HCT116 (cell line): ENCODE data around the gene SMIM44. TPM values are rescaled to one million over a fixed set of nuclear protein-coding genes. Genes with fewer than 3 reads are reported as not detected.

Experiments used
- ATAC-seq: fragments of 200-7000 bp; cut with Tn5 transposase; 2 replicates; pipeline ENCODE4 v1.9.1; 2020; ENCODE audit warnings: mild to moderate bottlenecking, moderate library complexity
- BruUV-seq: library from RNA; stranded (reverse); fragments of 400-500 nt; replicated peaks from 2 replicates; lab custom pipeline; 2021; lab: Mats Ljungman, UMichigan
- CTCF ChIA-PET: fragments of 300-600 bp; sonication (Branson Sonifier 250); formaldehyde crosslinking; loops from one replicate; lab custom pipeline; 2021; ENCODE audit warnings: antibody characterized with exemption; lab: Charles Lee
- POLR2A ChIA-PET: fragments of 300-600, 350-600 bp; sonication (Branson Sonifier 250); formaldehyde crosslinking; loops from one replicate; lab custom pipeline; 2021; ENCODE audit warnings: antibody characterized with exemption; lab: Charles Lee
- RAD21 ChIA-PET, 2 experiments: fragments of 300-600 bp; sonication (Branson Sonifier 250); formaldehyde crosslinking; loops; one replicate each; lab custom pipeline; 2023; ENCODE audit warnings: low total read pairs in 2 of 2; ENCODE audit not compliant: uncharacterized antibody in 2 of 2, unreplicated experiment in 2 of 2, low non-redundant PET in 1 of 2; lab: Charles Lee
- DNase-seq: peaks from one replicate; pipeline ENCODE4 v3.0.0-alpha.2; 2010; ENCODE audit warnings: low read depth, low spot score
- H2AFZ ChIP-seq: fragments of 200-600 bp; shearing (Covaris generic), sonication (generic); 2 replicates; pipeline ENCODE4 v1.6.1; 2017; ENCODE audit warnings: low read depth, mixed run types, mixed read lengths, antibody characterized with exemption, low read length; ENCODE audit not compliant: poor library complexity, severe bottlenecking
- H3K27ac ChIP-seq: 2 replicates; pipeline ENCODE4 v1.5.1; 2012; ENCODE audit warnings: low read depth, low read length
- H3K27me3 ChIP-seq: fragments of 200-600 bp; sonication (generic); 2 replicates; pipeline ENCODE4 v1.6.1; 2016; ENCODE audit warnings: mixed run types, low read length, mixed read lengths; ENCODE audit not compliant: insufficient read depth
- H3K36me3 ChIP-seq, 2 experiments: fragments of 200-500 bp in 1 of 2; fragments of 200-600 bp in 1 of 2; sonication (Bioruptor generic) in 1 of 2; sonication (generic) in 1 of 2; 2 replicates each; pipeline versions ENCODE4 v1.5.1 to v1.6.1; 2014 to 2016; ENCODE audit warnings: low read length in 2 of 2, inconsistent platforms in 1 of 2, mixed read lengths in 1 of 2, mixed run types in 1 of 2; ENCODE audit not compliant: insufficient read depth in 2 of 2, control insufficient read depth in 1 of 2
- H3K4me1 ChIP-seq, 2 experiments: fragments of 200-600 bp in 1 of 2; sonication (generic) in 1 of 2; 2 replicates each; pipeline versions ENCODE4 v1.5.1 to v1.6.1; 2012 to 2017; ENCODE audit warnings: low read length in 2 of 2, inconsistent platforms in 1 of 2, mild to moderate bottlenecking in 1 of 2, mixed read lengths in 1 of 2, mixed run types in 1 of 2, moderate library complexity in 1 of 2; ENCODE audit not compliant: insufficient read depth in 2 of 2, control insufficient read depth in 1 of 2
- H3K4me2 ChIP-seq: fragments of 200-600 bp; sonication (generic); 2 replicates; pipeline ENCODE4 v1.6.1; 2017; ENCODE audit warnings: mixed run types, low read length, mixed read lengths
- H3K4me3 ChIP-seq, 2 experiments: fragments of 200-600 bp in 1 of 2; sonication (generic) in 1 of 2; replicated peaks in 1 of 2; 2 replicates each; pipeline ENCODE4 v1.5.1; 2011 to 2016; ENCODE audit warnings: low read length in 2 of 2, control low read depth in 1 of 2, low read depth in 1 of 2, mild to moderate bottlenecking in 1 of 2, mixed read lengths in 1 of 2, mixed run types in 1 of 2
- H3K79me2 ChIP-seq: fragments of 200-600 bp; sonication (generic); 2 replicates; pipeline ENCODE4 v1.6.1; 2017; ENCODE audit warnings: mild to moderate bottlenecking, mixed run types, low read length, moderate library complexity, mixed read lengths; ENCODE audit not compliant: insufficient read depth
- H3K9ac ChIP-seq: fragments of 200-600 bp; sonication (generic); 2 replicates; pipeline ENCODE4 v1.6.1; 2016; ENCODE audit warnings: low read length, mixed read lengths
- H3K9me2 ChIP-seq: fragments of 200-600 bp; sonication (generic), shearing (Covaris generic); 2 replicates; pipeline ENCODE4 v1.6.1; 2017; ENCODE audit warnings: mixed run types, mild to moderate bottlenecking, moderate library complexity; ENCODE audit not compliant: insufficient read depth
- H3K9me3 ChIP-seq, 2 experiments: fragments of 200-500 bp in 1 of 2; fragments of 200-600 bp in 1 of 2; sonication (Bioruptor generic) in 1 of 2; sonication (generic) in 1 of 2; 2 replicates each; pipeline ENCODE4 v1.6.1; 2014 to 2017; ENCODE audit warnings: low read length in 2 of 2, mixed read lengths in 2 of 2, inconsistent platforms in 1 of 2, low read depth in 1 of 2, mild to moderate bottlenecking in 1 of 2, mixed run types in 1 of 2, moderate library complexity in 1 of 2; ENCODE audit not compliant: control insufficient read depth in 1 of 2, insufficient read depth in 1 of 2
- H4K20me1 ChIP-seq: fragments of 200-600 bp; sonication (generic), shearing (Covaris generic); 2 replicates; pipeline ENCODE4 v1.6.1; 2017; ENCODE audit warnings: mixed run types, mild to moderate bottlenecking, moderate library complexity; ENCODE audit not compliant: insufficient read depth
- ATF3 ChIP-seq: IDR thresholded peaks from 2 replicates; pipeline ENCODE4 v1.6.1; 2012
- CBX3 ChIP-seq: IDR thresholded peaks from 2 replicates; pipeline ENCODE4 v1.6.1; 2012; ENCODE audit warnings: low read depth
- CEBPB ChIP-seq: IDR thresholded peaks from 2 replicates; pipeline ENCODE4 v1.6.1; 2012; ENCODE audit warnings: low read depth
- EGR1 ChIP-seq: IDR thresholded peaks from 2 replicates; pipeline ENCODE4 v1.6.1; 2012; ENCODE audit warnings: low read depth
- ELF1 ChIP-seq: IDR thresholded peaks from 2 replicates; pipeline ENCODE4 v1.6.1; 2012; ENCODE audit warnings: low read depth, borderline replicate concordance
- EZH2 ChIP-seq: fragments of 200-600 bp; sonication (generic); IDR thresholded peaks from 2 replicates; pipeline ENCODE4 v1.6.1; 2017; ENCODE audit warnings: antibody characterized with exemption, mixed run types
- FOSL1 ChIP-seq: IDR thresholded peaks from 2 replicates; pipeline ENCODE4 v1.6.1; 2012; ENCODE audit warnings: low read depth
- JUND ChIP-seq: IDR thresholded peaks from 2 replicates; pipeline ENCODE4 v1.6.1; 2012
- POLR2AphosphoS5 ChIP-seq: IDR thresholded peaks from 2 replicates; pipeline ENCODE4 v1.6.1; 2011; ENCODE audit warnings: mild to moderate bottlenecking, low read depth, low read length, moderate library complexity
- RAD21 ChIP-seq: IDR thresholded peaks from 2 replicates; pipeline ENCODE4 v1.6.1; 2012; ENCODE audit warnings: low read depth, mild to moderate bottlenecking
- REST ChIP-seq: IDR thresholded peaks from 2 replicates; pipeline ENCODE4 v1.6.1; 2012; ENCODE audit warnings: low read depth
- SIN3A ChIP-seq: IDR thresholded peaks from 2 replicates; pipeline ENCODE4 v1.6.1; 2012; ENCODE audit warnings: low read depth
- SP1 ChIP-seq: IDR thresholded peaks from 2 replicates; pipeline ENCODE4 v1.6.1; 2012; ENCODE audit warnings: low read depth
- TCF7L2 ChIP-seq: IDR thresholded peaks from 2 replicates; pipeline ENCODE4 v1.7.0; 2011; ENCODE audit warnings: borderline replicate concordance, inconsistent platforms; ENCODE audit not compliant: insufficient read depth, insufficient read length; ENCODE audit errors: extremely low read depth
- YY1 ChIP-seq: IDR thresholded peaks from 2 replicates; pipeline ENCODE4 v1.6.1; 2011; ENCODE audit warnings: low read length, low read depth, moderate library complexity, mild to moderate bottlenecking; ENCODE audit not compliant: insufficient replicate concordance; ENCODE audit errors: extremely low read depth
- ZBTB33 ChIP-seq: IDR thresholded peaks from 2 replicates; pipeline ENCODE4 v1.6.1; 2011; ENCODE audit warnings: mild to moderate bottlenecking, low read length, moderate library complexity; ENCODE audit not compliant: insufficient replicate concordance; ENCODE audit errors: extremely low read depth
- ZNF274 ChIP-seq: fragments of 200-500 bp; sonication (Bioruptor generic); IDR thresholded peaks from 2 replicates; pipeline ENCODE4 v1.6.1; 2014; ENCODE audit warnings: mild to moderate bottlenecking, low read depth, low read length, inconsistent platforms
- intact Hi-C: fragments of 100-400 bp; cut with micrococcal nuclease; formaldehyde crosslinking; loops from 2 replicates; pipeline ENCODE4 v1.10.0; 2022
- total RNA-seq: library from RNA; stranded (reverse); gene quantifications from one replicate; pipeline ENCODE4 v1.2.1, GENCODE V29; 2021; ENCODE audit not compliant: unreplicated experiment
- TF ChIP-seq, protein P1 (sequence below), 3 experiments: fragments of 200-600 bp in 1 of 3; sonication (generic) in 1 of 3; IDR thresholded peaks in 2 of 3; conservative IDR thresholded peaks in 1 of 3; 2 replicates each; pipeline ENCODE4 v1.5.1; 2012 to 2017; ENCODE audit warnings: low read depth in 2 of 3, low read length in 2 of 3, antibody characterized with exemption in 1 of 3, borderline replicate concordance in 1 of 3, control low read depth in 1 of 3, mild to moderate bottlenecking in 1 of 3, mixed read lengths in 1 of 3, mixed run types in 1 of 3, moderate library complexity in 1 of 3; ENCODE audit not compliant: insufficient read depth in 1 of 3

Gene SMIM44
- total RNA-seq, 1 experiment from 2014 or later: not detected

GRCh38 chr19:3462991-3463713 is 20.1 kb downstream of the SMIM44 start:
- H3K9ac ChIP-seq: no peak overlapping the region
- H3K27ac ChIP-seq: no peak overlapping the region
- no peaks in the 10 kb centered on the region for H4K20me1 ChIP-seq
- no peaks in the 10 kb centered on the region for H3K9me2 ChIP-seq
- H2AFZ ChIP-seq: no peak overlapping the region
- H3K79me2 ChIP-seq: no peaks in the 10 kb centered on the region
- no peak overlapping the region for H3K4me2 ChIP-seq
- no peak overlapping the region for H3K4me3 ChIP-seq
- no peaks in the 10 kb centered on the region for H3K27me3 ChIP-seq
- RAD21 ChIA-PET: no interaction called here
- intact Hi-C loops: no loop called here
- DNase-seq: no peak
- CTCF ChIA-PET: no interaction called here
- no TSS peak for BruUV-seq
- ATAC-seq: no peak
- POLR2A ChIA-PET: no interaction called here
- H3K4me1 ChIP-seq: no peaks in the 10 kb centered on the region
- no peaks in the 10 kb centered on the region; a peak in 1 of 4 replicates for H3K9me3 ChIP-seq
- H3K36me3 ChIP-seq: peaks cover 6 to 8% of the 10 kb centered on the region in 2 experiments; a peak in 3 of 4 replicates
- TF ChIP-seq ZNF274 (no peak), CBX3 (no peak), FOSL1 (no peak), EGR1 (no peak), JUND (no peak), SP1 (no peak), SIN3A (no peak), YY1 (no peak), ELF1 (no peak), REST (no peak), ZBTB33 (no peak), ATF3 (no peak), POLR2AphosphoS5 (no peak), RAD21 (no peak), EZH2 (no peak), TCF7L2 (no peak), CEBPB (no peak)
- TF ChIP-seq, protein P1, sequence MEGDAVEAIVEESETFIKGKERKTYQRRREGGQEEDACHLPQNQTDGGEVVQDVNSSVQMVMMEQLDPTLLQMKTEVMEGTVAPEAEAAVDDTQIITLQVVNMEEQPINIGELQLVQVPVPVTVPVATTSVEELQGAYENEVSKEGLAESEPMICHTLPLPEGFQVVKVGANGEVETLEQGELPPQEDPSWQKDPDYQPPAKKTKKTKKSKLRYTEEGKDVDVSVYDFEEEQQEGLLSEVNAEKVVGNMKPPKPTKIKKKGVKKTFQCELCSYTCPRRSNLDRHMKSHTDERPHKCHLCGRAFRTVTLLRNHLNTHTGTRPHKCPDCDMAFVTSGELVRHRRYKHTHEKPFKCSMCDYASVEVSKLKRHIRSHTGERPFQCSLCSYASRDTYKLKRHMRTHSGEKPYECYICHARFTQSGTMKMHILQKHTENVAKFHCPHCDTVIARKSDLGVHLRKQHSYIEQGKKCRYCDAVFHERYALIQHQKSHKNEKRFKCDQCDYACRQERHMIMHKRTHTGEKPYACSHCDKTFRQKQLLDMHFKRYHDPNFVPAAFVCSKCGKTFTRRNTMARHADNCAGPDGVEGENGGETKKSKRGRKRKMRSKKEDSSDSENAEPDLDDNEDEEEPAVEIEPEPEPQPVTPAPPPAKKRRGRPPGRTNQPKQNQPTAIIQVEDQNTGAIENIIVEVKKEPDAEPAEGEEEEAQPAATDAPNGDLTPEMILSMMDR (IDR thresholded peaks at IDR 0.05 in 2 of 3, conservative IDR thresholded peaks at IDR 0.05 in 1 of 3; ENCODE audit: borderline replicate concordance in 1 of 3, insufficient read depth in 1 of 3, low read depth in 2 of 3, low read length in 2 of 3): no peak
